ENCODE measurements around the gene AMN1. TPM values are rescaled to one million over a fixed set of nuclear protein-coding genes. Genes with fewer than 3 reads are reported as not detected.
A peak's percentile ranks its signal among the peaks of the same experiment; 100 is the strongest.

Gene AMN1
- total RNA-seq, 1 donor from 2014 or later: 7.8 TPM

GRCh38 chr12:31631809-31632208, 97.0 kb downstream of the AMN1 start:
- DNase-seq (ENCODE audit: low read depth in 2 of 2): no peak

- DNase-seq (ENCODE audit: low read depth in 2 of 2): no peak
These were observed 97.6 kb downstream of the AMN1 start for GRCh38 chr12:31631023-31631724.

- DNase-seq (ENCODE audit: low read depth in 2 of 2): peak in 1 of 2 donors; percentile 49
These were observed 98.8 kb downstream of the AMN1 start for GRCh38 chr12:31629756-31630732.

GRCh38 chr12:31627456-31628054, 101.3 kb downstream of the AMN1 start:
- DNase-seq (ENCODE audit: low read depth in 2 of 2): no peak

GRCh38 chr12:31626270-31626995, 102.4 kb downstream of the AMN1 start:
- no peak for DNase-seq (ENCODE audit: low read depth in 2 of 2)

- no peak for DNase-seq (ENCODE audit: low read depth in 2 of 2)
These were observed 106.8 kb downstream of the AMN1 start for GRCh38 chr12:31622038-31622437.

Other genes with a start within 250 kb of the AMN1 start
- 5.9 and 8.9 TPM in 2 replicates for gene DENND5B, start 137.9 kb downstream of the AMN1 start, total RNA-seq
- 2.2 and 2.7 TPM in 2 replicates for gene ETFBKMT, start 69.3 kb downstream of the AMN1 start, total RNA-seq
- 35.7 and 46.9 TPM in 2 replicates for gene RESF1, start 230.4 kb upstream of the AMN1 start, total RNA-seq

Data from dermis microvascular lymphatic vessel endothelial cell (primary cell).